ENCODE results near the gene ATRAID. TPM values are rescaled to one million over a fixed set of nuclear protein-coding genes. Genes with fewer than 3 reads are reported as not detected.

ATRAID gene
- total and polyA plus RNA-seq, 4 donors = 90.0 to 204 (median 122) TPM

DNA sequence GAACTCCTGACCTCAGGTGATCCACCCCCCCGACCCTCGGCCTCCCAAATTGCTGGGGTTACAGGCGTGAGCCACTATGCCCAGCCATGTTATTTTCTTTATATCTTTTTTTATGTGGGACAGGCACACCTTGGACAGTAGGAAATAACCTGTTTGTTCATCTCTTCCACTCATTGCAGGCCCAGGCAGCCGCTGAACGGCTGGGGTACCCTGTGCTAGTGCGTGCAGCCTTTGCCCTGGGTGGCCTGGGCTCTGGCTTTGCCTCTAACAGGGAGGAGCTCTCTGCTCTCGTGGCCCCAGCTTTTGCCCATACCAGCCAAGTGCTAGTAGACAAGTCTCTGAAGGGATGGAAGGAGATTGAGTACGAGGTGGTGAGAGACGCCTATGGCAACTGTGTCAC lies 13.7 kb downstream of the ATRAID start:
- WGBS, 2 donors = 95 to 97% methylated on average over 9 of the region's 9 CpGs
- no peak overlapping the region for H3K9ac ChIP-seq (ENCODE audit: insufficient read depth in 1 of 2, low read length in 2 of 2)
- no peaks in the 10 kb centered on the region for H3K9me3 ChIP-seq (ENCODE audit: control insufficient read depth in 4 of 4, insufficient read depth in 3 of 4, low read length in 3 of 4)
- TF ChIP-seq, protein P1, sequence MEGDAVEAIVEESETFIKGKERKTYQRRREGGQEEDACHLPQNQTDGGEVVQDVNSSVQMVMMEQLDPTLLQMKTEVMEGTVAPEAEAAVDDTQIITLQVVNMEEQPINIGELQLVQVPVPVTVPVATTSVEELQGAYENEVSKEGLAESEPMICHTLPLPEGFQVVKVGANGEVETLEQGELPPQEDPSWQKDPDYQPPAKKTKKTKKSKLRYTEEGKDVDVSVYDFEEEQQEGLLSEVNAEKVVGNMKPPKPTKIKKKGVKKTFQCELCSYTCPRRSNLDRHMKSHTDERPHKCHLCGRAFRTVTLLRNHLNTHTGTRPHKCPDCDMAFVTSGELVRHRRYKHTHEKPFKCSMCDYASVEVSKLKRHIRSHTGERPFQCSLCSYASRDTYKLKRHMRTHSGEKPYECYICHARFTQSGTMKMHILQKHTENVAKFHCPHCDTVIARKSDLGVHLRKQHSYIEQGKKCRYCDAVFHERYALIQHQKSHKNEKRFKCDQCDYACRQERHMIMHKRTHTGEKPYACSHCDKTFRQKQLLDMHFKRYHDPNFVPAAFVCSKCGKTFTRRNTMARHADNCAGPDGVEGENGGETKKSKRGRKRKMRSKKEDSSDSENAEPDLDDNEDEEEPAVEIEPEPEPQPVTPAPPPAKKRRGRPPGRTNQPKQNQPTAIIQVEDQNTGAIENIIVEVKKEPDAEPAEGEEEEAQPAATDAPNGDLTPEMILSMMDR (IDR thresholded peaks at IDR 0.05; ENCODE audit: control extremely low read depth, extremely low read depth) = no peak
- peaks cover 20 to 44% (median 39%) of the 10 kb centered on the region in 4 donors for H3K36me3 ChIP-seq (ENCODE audit: control insufficient read depth in 4 of 4, insufficient read depth in 4 of 4, low read length in 4 of 4)
- H3K27me3 ChIP-seq (ENCODE audit: control insufficient read depth in 3 of 3, insufficient read depth in 3 of 3, low read length in 2 of 3) = no peaks in the 10 kb centered on the region
- H3K4me3 ChIP-seq = no peak overlapping the region
- H3K27ac ChIP-seq (ENCODE audit: low read depth in 1 of 2, low read length in 1 of 2) = no peak overlapping the region
- ATAC-seq (ENCODE audit: insufficient read depth, low FRiP score) (no peak), DNase-seq (no peak)
- H3K4me1 ChIP-seq (ENCODE audit: control insufficient read depth in 5 of 5, insufficient read depth in 5 of 5, low read length in 5 of 5) = no peaks in the 10 kb centered on the region

DNA sequence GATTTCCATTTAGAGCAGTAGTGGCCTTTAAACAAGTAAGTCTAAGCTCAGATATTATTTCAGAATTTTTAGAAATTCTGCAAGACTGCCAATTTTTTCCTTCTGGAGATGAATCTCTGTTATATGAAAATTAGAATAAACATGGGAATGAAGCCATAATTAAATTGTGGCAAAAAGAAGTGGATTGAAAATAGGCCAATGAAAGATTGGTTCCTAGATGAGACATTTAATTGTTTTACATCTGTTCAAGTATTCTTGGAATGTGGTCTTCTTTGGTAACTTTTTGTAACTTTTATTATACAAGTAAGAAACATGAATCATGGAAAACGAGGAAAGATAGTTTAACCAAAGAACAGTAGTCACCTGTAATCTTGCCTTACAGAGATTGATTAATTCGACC lies 15.7 kb downstream of the ATRAID start:
- Histone ChIP-seq H3K4me1 (ENCODE audit: control insufficient read depth in 5 of 5, insufficient read depth in 5 of 5, low read length in 5 of 5) (no peaks in the 10 kb centered on the region), H3K4me3 (no peak overlapping the region)
- no peak for ATAC-seq (ENCODE audit: insufficient read depth, low FRiP score)

GRCh38 chr2:27231921-27232320 lies 20.1 kb downstream of the ATRAID start:
- ATAC-seq (ENCODE audit: insufficient read depth, low FRiP score) (no peak), DNase-seq (no peak)
- H3K4me1 ChIP-seq (ENCODE audit: control insufficient read depth in 5 of 5, insufficient read depth in 5 of 5, low read length in 5 of 5) = no peaks in the 10 kb centered on the region
- no peak overlapping the region for H3K27ac ChIP-seq (ENCODE audit: low read depth in 1 of 2, low read length in 1 of 2)
- peaks cover 34 to 62% (median 38%) of the 10 kb centered on the region in 4 donors for H3K36me3 ChIP-seq (ENCODE audit: control insufficient read depth in 4 of 4, insufficient read depth in 4 of 4, low read length in 4 of 4)
- H3K9ac ChIP-seq (ENCODE audit: insufficient read depth in 1 of 2, low read length in 2 of 2) = no peak overlapping the region
- TF ChIP-seq, protein P1 (IDR thresholded peaks at IDR 0.05; ENCODE audit: control extremely low read depth, extremely low read depth) = no peak
- no peaks in the 10 kb centered on the region for H3K9me3 ChIP-seq (ENCODE audit: control insufficient read depth in 4 of 4, insufficient read depth in 3 of 4, low read length in 3 of 4)
- no peak overlapping the region for H3K4me3 ChIP-seq
- WGBS, 2 donors = 97% methylated on average over 13 of the region's 13 CpGs
- H3K27me3 ChIP-seq (ENCODE audit: control insufficient read depth in 3 of 3, insufficient read depth in 3 of 3, low read length in 2 of 3) = no peaks in the 10 kb centered on the region

More for the DNA sequence above, 15.7 kb downstream of the ATRAID start:
- no peaks in the 10 kb centered on the region for H3K9me3 ChIP-seq (ENCODE audit: control insufficient read depth in 4 of 4, insufficient read depth in 3 of 4, low read length in 3 of 4)
- TF ChIP-seq, protein P1 (IDR thresholded peaks at IDR 0.05; ENCODE audit: control extremely low read depth, extremely low read depth) = no peak
- no peak overlapping the region for H3K27ac ChIP-seq (ENCODE audit: low read depth in 1 of 2, low read length in 1 of 2)
- no peak for DNase-seq
- H3K27me3 ChIP-seq (ENCODE audit: control insufficient read depth in 3 of 3, insufficient read depth in 3 of 3, low read length in 2 of 3) = no peaks in the 10 kb centered on the region
- peaks cover 32 to 51% (median 44%) of the 10 kb centered on the region in 4 donors for H3K36me3 ChIP-seq (ENCODE audit: control insufficient read depth in 4 of 4, insufficient read depth in 4 of 4, low read length in 4 of 4)
- H3K9ac ChIP-seq (ENCODE audit: insufficient read depth in 1 of 2, low read length in 2 of 2) = no peak overlapping the region
- WGBS, 2 donors = 90 to 93% methylated on average over 2 of the region's 2 CpGs

DNA sequence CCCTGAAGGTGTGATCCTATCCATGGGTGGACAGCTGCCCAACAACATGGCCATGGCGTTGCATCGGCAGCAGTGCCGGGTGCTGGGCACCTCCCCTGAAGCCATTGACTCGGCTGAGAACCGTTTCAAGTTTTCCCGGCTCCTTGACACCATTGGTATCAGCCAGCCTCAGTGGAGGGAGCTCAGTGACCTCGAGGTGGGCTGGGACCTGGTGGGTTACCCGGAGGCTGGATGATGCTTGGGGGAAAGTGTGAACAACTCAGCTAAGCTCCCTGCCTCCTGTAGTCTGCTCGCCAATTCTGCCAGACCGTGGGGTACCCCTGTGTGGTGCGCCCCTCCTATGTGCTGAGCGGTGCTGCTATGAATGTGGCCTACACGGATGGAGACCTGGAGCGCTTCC lies 21.5 kb downstream of the ATRAID start:
- no peak for ATAC-seq (ENCODE audit: insufficient read depth, low FRiP score)
- Histone ChIP-seq H3K4me1 (ENCODE audit: control insufficient read depth in 5 of 5, insufficient read depth in 5 of 5, low read length in 5 of 5) (no peaks in the 10 kb centered on the region), H3K9ac (ENCODE audit: insufficient read depth in 1 of 2, low read length in 2 of 2) (no peak overlapping the region), H3K9me3 (ENCODE audit: control insufficient read depth in 4 of 4, insufficient read depth in 3 of 4, low read length in 3 of 4) (no peaks in the 10 kb centered on the region), H3K27me3 (ENCODE audit: control insufficient read depth in 3 of 3, insufficient read depth in 3 of 3, low read length in 2 of 3) (no peaks in the 10 kb centered on the region), H3K36me3 (ENCODE audit: control insufficient read depth in 4 of 4, insufficient read depth in 4 of 4, low read length in 4 of 4) (peaks cover 40 to 71% (median 45%) of the 10 kb centered on the region in 4 donors), H3K4me3 (no peak overlapping the region), H3K27ac (ENCODE audit: low read depth in 1 of 2, low read length in 1 of 2) (no peak overlapping the region)
- no peak for DNase-seq
- 95 to 97% methylated on average over 14 of the region's 14 CpGs for WGBS, 2 donors
- TF ChIP-seq, protein P1 (IDR thresholded peaks at IDR 0.05; ENCODE audit: control extremely low read depth, extremely low read depth) = no peak
